Loucy (cell line): ENCODE results near the gene MMP28.

Experiments used
- EZH2phosphoT487 ChIP-seq: fragments of 200-600 bp; IDR thresholded peaks from 2 replicates; pipeline ENCODE4 v1.6.1; 2018; ENCODE audit warnings: antibody characterized with exemption, mild to moderate bottlenecking, moderate library complexity, borderline replicate concordance
- TF ChIP-seq, protein P1 (sequence below): fragments of 200-600 bp; sonication (generic); conservative IDR thresholded peaks from 2 replicates; pipeline ENCODE4 v1.5.1; 2014; ENCODE audit warnings: mild to moderate bottlenecking, antibody characterized with exemption, low read length

- TF ChIP-seq, protein P1, sequence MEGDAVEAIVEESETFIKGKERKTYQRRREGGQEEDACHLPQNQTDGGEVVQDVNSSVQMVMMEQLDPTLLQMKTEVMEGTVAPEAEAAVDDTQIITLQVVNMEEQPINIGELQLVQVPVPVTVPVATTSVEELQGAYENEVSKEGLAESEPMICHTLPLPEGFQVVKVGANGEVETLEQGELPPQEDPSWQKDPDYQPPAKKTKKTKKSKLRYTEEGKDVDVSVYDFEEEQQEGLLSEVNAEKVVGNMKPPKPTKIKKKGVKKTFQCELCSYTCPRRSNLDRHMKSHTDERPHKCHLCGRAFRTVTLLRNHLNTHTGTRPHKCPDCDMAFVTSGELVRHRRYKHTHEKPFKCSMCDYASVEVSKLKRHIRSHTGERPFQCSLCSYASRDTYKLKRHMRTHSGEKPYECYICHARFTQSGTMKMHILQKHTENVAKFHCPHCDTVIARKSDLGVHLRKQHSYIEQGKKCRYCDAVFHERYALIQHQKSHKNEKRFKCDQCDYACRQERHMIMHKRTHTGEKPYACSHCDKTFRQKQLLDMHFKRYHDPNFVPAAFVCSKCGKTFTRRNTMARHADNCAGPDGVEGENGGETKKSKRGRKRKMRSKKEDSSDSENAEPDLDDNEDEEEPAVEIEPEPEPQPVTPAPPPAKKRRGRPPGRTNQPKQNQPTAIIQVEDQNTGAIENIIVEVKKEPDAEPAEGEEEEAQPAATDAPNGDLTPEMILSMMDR: no peak
- no peak for TF ChIP-seq EZH2phosphoT487
These were observed 46.5 kb downstream of the MMP28 start for GRCh38 chr17:35748979-35749378.
